DOHH2 (cell line): ENCODE measurements around the gene FBXW5.

Source experiments
- EZH2phosphoT487 ChIP-seq: fragments of 200-600 bp; sonication (generic); IDR thresholded peaks from 2 replicates; pipeline ENCODE4 v1.6.1; 2017; ENCODE audit warnings: borderline replicate concordance, mild to moderate bottlenecking, antibody characterized with exemption, low read length, moderate library complexity, mixed read lengths
- TF ChIP-seq, protein P1 (sequence below): fragments of 200-600 bp; sonication (generic); IDR thresholded peaks from one replicate; pipeline ENCODE4 v1.5.1; 2014; ENCODE audit warnings: antibody characterized with exemption, mild to moderate bottlenecking, low read depth, low read length; ENCODE audit not compliant: poor library complexity, severe bottlenecking

DNA sequence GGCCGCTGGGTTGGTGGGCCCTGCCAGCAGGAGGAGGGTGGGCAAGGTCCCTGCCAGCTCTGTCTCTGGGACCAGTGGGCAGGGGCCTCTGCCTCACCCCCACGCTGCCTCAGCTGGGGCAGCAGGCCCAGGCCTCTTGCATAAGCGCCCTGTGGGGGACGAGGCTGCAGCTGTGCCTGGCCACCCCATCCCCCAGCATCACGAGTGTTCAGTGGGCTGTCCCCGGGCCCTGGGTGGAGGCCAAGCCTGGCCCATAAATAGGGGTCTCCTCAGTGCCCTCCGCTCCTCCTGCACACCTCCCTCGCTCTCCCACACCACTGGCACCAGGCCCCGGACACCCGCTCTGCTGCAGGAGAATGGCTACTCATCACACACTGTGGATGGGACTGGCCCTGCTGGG is 32.7 kb upstream of the FBXW5 start, which contains the start of gene PTGDS:
- TF ChIP-seq, protein P1, sequence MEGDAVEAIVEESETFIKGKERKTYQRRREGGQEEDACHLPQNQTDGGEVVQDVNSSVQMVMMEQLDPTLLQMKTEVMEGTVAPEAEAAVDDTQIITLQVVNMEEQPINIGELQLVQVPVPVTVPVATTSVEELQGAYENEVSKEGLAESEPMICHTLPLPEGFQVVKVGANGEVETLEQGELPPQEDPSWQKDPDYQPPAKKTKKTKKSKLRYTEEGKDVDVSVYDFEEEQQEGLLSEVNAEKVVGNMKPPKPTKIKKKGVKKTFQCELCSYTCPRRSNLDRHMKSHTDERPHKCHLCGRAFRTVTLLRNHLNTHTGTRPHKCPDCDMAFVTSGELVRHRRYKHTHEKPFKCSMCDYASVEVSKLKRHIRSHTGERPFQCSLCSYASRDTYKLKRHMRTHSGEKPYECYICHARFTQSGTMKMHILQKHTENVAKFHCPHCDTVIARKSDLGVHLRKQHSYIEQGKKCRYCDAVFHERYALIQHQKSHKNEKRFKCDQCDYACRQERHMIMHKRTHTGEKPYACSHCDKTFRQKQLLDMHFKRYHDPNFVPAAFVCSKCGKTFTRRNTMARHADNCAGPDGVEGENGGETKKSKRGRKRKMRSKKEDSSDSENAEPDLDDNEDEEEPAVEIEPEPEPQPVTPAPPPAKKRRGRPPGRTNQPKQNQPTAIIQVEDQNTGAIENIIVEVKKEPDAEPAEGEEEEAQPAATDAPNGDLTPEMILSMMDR: no peak
- no peak for TF ChIP-seq EZH2phosphoT487
